ENCODE measurements around the gene ERV3-1.
"Not testable (repeated sequence)": the region's sequence is repeated elsewhere in the genome, so short reads cannot be mapped to it uniquely, and the experiment has no call there.

The ERV3-1 gene

GRCh38 chr7:65033391-65033790, 26.9 kb upstream of the ERV3-1 start:
- H3K9me2 ChIP-seq (replicated peaks; ENCODE audit: low read depth, low read length); H3K27me3 ChIP-seq (ENCODE audit: insufficient read depth, low read length, poor library complexity, severe bottlenecking); H3K4me2 ChIP-seq (ENCODE audit: low read depth, low read length, poor library complexity, severe bottlenecking); H4K20me1 ChIP-seq (ENCODE audit: insufficient read depth, low read length, poor library complexity, severe bottlenecking); H3F3A ChIP-seq (ENCODE audit: low read depth); H3K9ac ChIP-seq (ENCODE audit: low read depth, low read length, poor library complexity, severe bottlenecking); H2AFZ ChIP-seq (ENCODE audit: low read length); H3K4me1 ChIP-seq (ENCODE audit: insufficient read depth, low read length, poor library complexity, severe bottlenecking); H3K9me3 ChIP-seq (ENCODE audit: insufficient read depth, low read depth, low read length); H3K4me3 ChIP-seq (ENCODE audit: low read length, poor library complexity, severe bottlenecking); H3K79me2 ChIP-seq (ENCODE audit: insufficient read depth, low read length); H3K36me3 ChIP-seq (ENCODE audit: insufficient read depth, low read length): not testable (repeated sequence)

- not testable (repeated sequence) for H3K79me2 ChIP-seq (ENCODE audit: insufficient read depth, low read length); H3K27me3 ChIP-seq (ENCODE audit: insufficient read depth, low read length, poor library complexity, severe bottlenecking); H3K4me2 ChIP-seq (ENCODE audit: low read depth, low read length, poor library complexity, severe bottlenecking); H3K36me3 ChIP-seq (ENCODE audit: insufficient read depth, low read length); H4K20me1 ChIP-seq (ENCODE audit: insufficient read depth, low read length, poor library complexity, severe bottlenecking); H3F3A ChIP-seq (ENCODE audit: low read depth); H2AFZ ChIP-seq (ENCODE audit: low read length); H3K9me3 ChIP-seq (ENCODE audit: insufficient read depth, low read depth, low read length); H3K9me2 ChIP-seq (replicated peaks; ENCODE audit: low read depth, low read length); H3K4me3 ChIP-seq (ENCODE audit: low read length, poor library complexity, severe bottlenecking); H3K9ac ChIP-seq (ENCODE audit: low read depth, low read length, poor library complexity, severe bottlenecking); H3K4me1 ChIP-seq (ENCODE audit: insufficient read depth, low read length, poor library complexity, severe bottlenecking)
Observed at GRCh38 chr7:65025023-65025422, 18.5 kb upstream of the ERV3-1 start.

GRCh38 chr7:65020978-65021377, 14.5 kb upstream of the ERV3-1 start:
- H3K4me2 ChIP-seq (ENCODE audit: low read depth, low read length, poor library complexity, severe bottlenecking); H3F3A ChIP-seq (ENCODE audit: low read depth); H3K36me3 ChIP-seq (ENCODE audit: insufficient read depth, low read length); H3K27me3 ChIP-seq (ENCODE audit: insufficient read depth, low read length, poor library complexity, severe bottlenecking); H3K9ac ChIP-seq (ENCODE audit: low read depth, low read length, poor library complexity, severe bottlenecking); H4K20me1 ChIP-seq (ENCODE audit: insufficient read depth, low read length, poor library complexity, severe bottlenecking); H3K9me3 ChIP-seq (ENCODE audit: insufficient read depth, low read depth, low read length); H3K79me2 ChIP-seq (ENCODE audit: insufficient read depth, low read length); H3K4me1 ChIP-seq (ENCODE audit: insufficient read depth, low read length, poor library complexity, severe bottlenecking); H2AFZ ChIP-seq (ENCODE audit: low read length); H3K9me2 ChIP-seq (replicated peaks; ENCODE audit: low read depth, low read length); H3K4me3 ChIP-seq (ENCODE audit: low read length, poor library complexity, severe bottlenecking): not testable (repeated sequence)

- H3K4me2 ChIP-seq (ENCODE audit: low read depth, low read length, poor library complexity, severe bottlenecking); H3F3A ChIP-seq (ENCODE audit: low read depth); H3K9me2 ChIP-seq (replicated peaks; ENCODE audit: low read depth, low read length); H3K27me3 ChIP-seq (ENCODE audit: insufficient read depth, low read length, poor library complexity, severe bottlenecking); H2AFZ ChIP-seq (ENCODE audit: low read length); H3K4me3 ChIP-seq (ENCODE audit: low read length, poor library complexity, severe bottlenecking); H3K36me3 ChIP-seq (ENCODE audit: insufficient read depth, low read length); H3K9me3 ChIP-seq (ENCODE audit: insufficient read depth, low read depth, low read length); H3K9ac ChIP-seq (ENCODE audit: low read depth, low read length, poor library complexity, severe bottlenecking): not testable (repeated sequence)
- Histone ChIP-seq H3K4me1 (ENCODE audit: insufficient read depth, low read length, poor library complexity, severe bottlenecking) (peaks cover 11% of the 10 kb centered on the region), H4K20me1 (ENCODE audit: insufficient read depth, low read length, poor library complexity, severe bottlenecking) (peaks cover 12% of the 10 kb centered on the region), H3K79me2 (ENCODE audit: insufficient read depth, low read length) (peaks cover 15% of the 10 kb centered on the region)
Observed at GRCh38 chr7:65009881-65010280, 3.4 kb upstream of the ERV3-1 start.

GRCh38 chr7:65009394-65009793, 2.9 kb upstream of the ERV3-1 start:
- H3K4me2 ChIP-seq (ENCODE audit: low read depth, low read length, poor library complexity, severe bottlenecking); H3K9me3 ChIP-seq (ENCODE audit: insufficient read depth, low read depth, low read length); H3K36me3 ChIP-seq (ENCODE audit: insufficient read depth, low read length); H3F3A ChIP-seq (ENCODE audit: low read depth); H3K27me3 ChIP-seq (ENCODE audit: insufficient read depth, low read length, poor library complexity, severe bottlenecking); H3K4me3 ChIP-seq (ENCODE audit: low read length, poor library complexity, severe bottlenecking); H2AFZ ChIP-seq (ENCODE audit: low read length); H3K9me2 ChIP-seq (replicated peaks; ENCODE audit: low read depth, low read length); H3K9ac ChIP-seq (ENCODE audit: low read depth, low read length, poor library complexity, severe bottlenecking): not testable (repeated sequence)
- peaks cover 14% of the 10 kb centered on the region for H4K20me1 ChIP-seq (ENCODE audit: insufficient read depth, low read length, poor library complexity, severe bottlenecking)
- peaks cover 16% of the 10 kb centered on the region for H3K4me1 ChIP-seq (ENCODE audit: insufficient read depth, low read length, poor library complexity, severe bottlenecking)
- peaks cover 20% of the 10 kb centered on the region for H3K79me2 ChIP-seq (ENCODE audit: insufficient read depth, low read length)

- H3K4me2 ChIP-seq (ENCODE audit: low read depth, low read length, poor library complexity, severe bottlenecking): peak overlapping the region; percentile 67
- H3K9me3 ChIP-seq (ENCODE audit: insufficient read depth, low read depth, low read length); H3K9ac ChIP-seq (ENCODE audit: low read depth, low read length, poor library complexity, severe bottlenecking): not testable (repeated sequence)
Observed at GRCh38 chr7:65007036-65007435, 549 bp upstream of the ERV3-1 start.

More at GRCh38 chr7:65007036-65007435, 549 bp upstream of the ERV3-1 start:
- Histone ChIP-seq H4K20me1 (ENCODE audit: insufficient read depth, low read length, poor library complexity, severe bottlenecking) (peaks cover 31% of the 10 kb centered on the region), H3K4me3 (ENCODE audit: low read length, poor library complexity, severe bottlenecking) (peak overlapping the region; percentile 87), H2AFZ (ENCODE audit: low read length) (peak overlapping the region; percentile 82), H3K4me1 (ENCODE audit: insufficient read depth, low read length, poor library complexity, severe bottlenecking) (peaks cover 33% of the 10 kb centered on the region), H3K79me2 (ENCODE audit: insufficient read depth, low read length) (peaks cover 44% of the 10 kb centered on the region)
- H3K36me3 ChIP-seq (ENCODE audit: insufficient read depth, low read length); H3F3A ChIP-seq (ENCODE audit: low read depth); H3K9me2 ChIP-seq (replicated peaks; ENCODE audit: low read depth, low read length); H3K27me3 ChIP-seq (ENCODE audit: insufficient read depth, low read length, poor library complexity, severe bottlenecking): not testable (repeated sequence)
